Measurements from ENCODE around the gene ARL14EP. TPM values are rescaled to one million over a fixed set of nuclear protein-coding genes. Genes with fewer than 3 reads are reported as not detected.

ARL14EP gene
- total and polyA plus RNA-seq, 2 donors (not counting 3 experiments of a cell fraction or from before 2014, with no cell fraction given): 9.6 to 16.7 TPM

DNA sequence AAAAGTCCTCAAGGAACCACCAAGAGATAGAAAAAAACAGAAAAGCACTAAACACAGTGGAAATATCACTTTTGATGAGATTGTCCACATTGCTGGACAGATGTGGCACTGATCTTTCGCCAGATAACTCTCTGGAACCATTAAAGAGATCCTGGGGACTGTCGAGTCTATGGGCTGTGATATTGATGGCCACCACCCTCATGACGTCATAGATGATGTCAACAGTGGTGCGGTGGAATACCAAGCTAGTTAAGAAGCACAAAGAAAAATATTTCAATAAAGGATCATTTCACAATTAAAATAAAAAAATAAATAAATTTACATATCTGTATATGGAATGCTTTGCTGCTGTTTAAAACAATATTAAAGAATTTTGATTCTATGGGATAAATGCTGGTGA, 45.5 kb downstream of the ARL14EP start:
- dilution Hi-C loops (cut with MboI; ENCODE audit: extremely low pct_ligation_motif_present, low sequenced_read_pairs) (no loop called here), intact Hi-C loops (cut with micrococcal nuclease) (no loop called here)
- Histone ChIP-seq H4K20me1 (replicated peaks; ENCODE audit: control insufficient read depth, extremely low read depth, insufficient read depth, low read length) (no peaks in the 10 kb centered on the region), H3K27me3 (ENCODE audit: control insufficient read depth in 2 of 2, insufficient read depth in 2 of 2, low read length in 2 of 2) (no peaks in the 10 kb centered on the region), H2AFZ (ENCODE audit: low read depth, low read length) (no peak overlapping the region), H3K36me3 (ENCODE audit: control insufficient read depth in 2 of 2, extremely low read depth in 1 of 2, insufficient read depth in 2 of 2, low read length in 2 of 2) (no peaks in the 10 kb centered on the region), H3K79me2 (ENCODE audit: control insufficient read depth, insufficient read depth, low read length) (no peaks in the 10 kb centered on the region), H3K9me1 (replicated peaks; ENCODE audit: control insufficient read depth, extremely low read depth, insufficient read depth, low read length) (no peaks in the 10 kb centered on the region), H3K4me2 (ENCODE audit: insufficient read depth, low read length) (no peak overlapping the region), H3K4me1 (ENCODE audit: control insufficient read depth, extremely low read depth, insufficient read depth, low read length) (no peaks in the 10 kb centered on the region), H3K9ac (replicated peaks; ENCODE audit: extremely low read depth, insufficient read depth, low read length) (no peak overlapping the region), H3K27ac (ENCODE audit: insufficient read depth, low read depth, low read length) (no peak overlapping the region), H3K4me3 (replicated peaks in 1 of 3; ENCODE audit: insufficient read depth in 1 of 3, low read depth in 1 of 3, low read length in 3 of 3) (no peak overlapping the region), H3K9me3 (replicated peaks; ENCODE audit: control insufficient read depth, insufficient read depth, low read length) (no peaks in the 10 kb centered on the region)
- no peak for DNase-seq (ENCODE audit: low read depth, low spot score)
- no peak for TF ChIP-seq GATA2 (IDR thresholded peaks at IDR 0.05; ENCODE audit: insufficient read depth, insufficient read length, low read depth, low read length)
- TF ChIP-seq EZH2 (IDR thresholded peaks at IDR 0.05; ENCODE audit: borderline replicate concordance, low read depth, low read length, severe bottlenecking): no peak
- TF ChIP-seq, protein P1, sequence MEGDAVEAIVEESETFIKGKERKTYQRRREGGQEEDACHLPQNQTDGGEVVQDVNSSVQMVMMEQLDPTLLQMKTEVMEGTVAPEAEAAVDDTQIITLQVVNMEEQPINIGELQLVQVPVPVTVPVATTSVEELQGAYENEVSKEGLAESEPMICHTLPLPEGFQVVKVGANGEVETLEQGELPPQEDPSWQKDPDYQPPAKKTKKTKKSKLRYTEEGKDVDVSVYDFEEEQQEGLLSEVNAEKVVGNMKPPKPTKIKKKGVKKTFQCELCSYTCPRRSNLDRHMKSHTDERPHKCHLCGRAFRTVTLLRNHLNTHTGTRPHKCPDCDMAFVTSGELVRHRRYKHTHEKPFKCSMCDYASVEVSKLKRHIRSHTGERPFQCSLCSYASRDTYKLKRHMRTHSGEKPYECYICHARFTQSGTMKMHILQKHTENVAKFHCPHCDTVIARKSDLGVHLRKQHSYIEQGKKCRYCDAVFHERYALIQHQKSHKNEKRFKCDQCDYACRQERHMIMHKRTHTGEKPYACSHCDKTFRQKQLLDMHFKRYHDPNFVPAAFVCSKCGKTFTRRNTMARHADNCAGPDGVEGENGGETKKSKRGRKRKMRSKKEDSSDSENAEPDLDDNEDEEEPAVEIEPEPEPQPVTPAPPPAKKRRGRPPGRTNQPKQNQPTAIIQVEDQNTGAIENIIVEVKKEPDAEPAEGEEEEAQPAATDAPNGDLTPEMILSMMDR (IDR thresholded peaks at IDR 0.05; ENCODE audit: extremely low read depth in 1 of 2, insufficient read depth in 1 of 2, low read depth in 1 of 2, low read length in 2 of 2): no peak
- no peak for TF ChIP-seq FOS (IDR thresholded peaks at IDR 0.05; ENCODE audit: borderline replicate concordance, insufficient read depth, low read length)
- TF ChIP-seq, protein P2, sequence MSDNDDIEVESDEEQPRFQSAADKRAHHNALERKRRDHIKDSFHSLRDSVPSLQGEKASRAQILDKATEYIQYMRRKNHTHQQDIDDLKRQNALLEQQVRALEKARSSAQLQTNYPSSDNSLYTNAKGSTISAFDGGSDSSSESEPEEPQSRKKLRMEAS (IDR thresholded peaks at IDR 0.05; ENCODE audit: insufficient read depth, insufficient read length): no peak
- TF ChIP-seq POLR2AphosphoS5 (IDR thresholded peaks at IDR 0.05; ENCODE audit: insufficient read depth, low read depth, low read length): no peak
- BruUV-seq (replicated peaks): no TSS peak
- ChIA-PET CTCF (no interaction called here), POLR2A (no interaction called here)
- no peak for FAIRE-seq
